ENCODE measurements around the gene CASP3.

DNA sequence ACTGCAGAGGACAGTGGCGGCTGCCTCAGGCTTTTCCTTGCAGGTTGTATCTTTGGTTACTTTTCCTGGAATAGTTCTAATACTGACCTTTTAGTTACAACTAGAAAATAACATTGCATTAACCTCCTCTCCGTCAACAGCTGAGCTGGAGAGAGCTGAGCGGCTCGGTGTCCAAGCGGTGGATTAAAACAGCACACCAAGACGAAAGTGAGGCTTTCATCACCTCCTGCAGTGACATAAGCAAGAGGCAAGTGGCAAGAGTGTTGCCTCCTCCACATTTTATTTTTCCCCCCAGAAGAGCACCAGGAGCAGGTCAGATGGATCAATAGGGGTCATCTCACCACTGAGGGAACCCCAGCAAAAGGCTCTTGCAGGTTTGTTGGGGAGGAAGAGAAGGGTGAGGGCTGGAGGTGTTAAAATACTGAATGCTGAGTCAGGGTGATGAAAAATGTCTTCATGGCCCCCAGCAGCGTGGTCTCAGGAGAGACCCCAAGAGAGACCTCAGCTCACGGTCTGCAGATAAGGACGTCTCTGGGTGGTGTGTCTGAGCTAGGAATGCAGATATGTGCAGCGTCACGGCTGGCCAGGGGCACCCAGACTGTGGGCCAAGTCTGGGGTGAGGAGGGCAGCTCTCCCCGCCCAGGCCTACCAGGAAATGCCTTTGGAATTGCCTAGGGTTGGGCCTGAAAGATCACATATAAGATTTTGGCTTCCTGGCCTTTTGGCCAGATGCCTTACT is 50.3 kb downstream of the CASP3 start:
- no peak for TF ChIP-seq CTCF (IDR thresholded peaks at IDR 0.05)
- no peak for TF ChIP-seq POLR2A (IDR thresholded peaks at IDR 0.05)
